ENCODE measurements around the gene TMEM217. TPM values are rescaled to one million over a fixed set of nuclear protein-coding genes. Genes with fewer than 3 reads are reported as not detected.
A peak's percentile ranks its signal among the peaks of the same experiment; 100 is the strongest.

The TMEM217 gene
- total RNA-seq, 2 donors from 2014 or later, result 0.50 to 7.3 TPM

- peak overlapping the region; percentile 48 to 51 for H3K4me3 ChIP-seq
- H3K4me1 ChIP-seq (replicated peaks), result no peaks in the 10 kb centered on the region
- intact Hi-C loops (cut with DNase I), result no loop called here
- no peak for DNase-seq (ENCODE audit: low spot score)
- H3K36me3 ChIP-seq, result no peaks in the 10 kb centered on the region
- H3K27ac ChIP-seq, result peak overlapping the region in 1 of 2 donors; percentile 41
- 57% methylated on average over 6 of the region's 6 CpGs for WGBS
- no peaks in the 10 kb centered on the region for H3K27me3 ChIP-seq (replicated peaks; ENCODE audit: insufficient read depth)
- TF ChIP-seq POLR2AphosphoS5 (IDR thresholded peaks at IDR 0.05) (no peak), CTCF (IDR thresholded peaks at IDR 0.05) (no peak)
- no peaks in the 10 kb centered on the region for H3K9me3 ChIP-seq
These were observed 36.3 kb downstream of the TMEM217 start for GRCh38 chr6:37221585-37222124.

GRCh38 chr6:37218511-37218910 lies 39.4 kb downstream of the TMEM217 start:
- TF ChIP-seq POLR2A (IDR thresholded peaks at IDR 0.05), result no peak
- no peak for TF ChIP-seq POLR2AphosphoS5 (IDR thresholded peaks at IDR 0.05)
- no peak for TF ChIP-seq CTCF (IDR thresholded peaks at IDR 0.05)
- no peaks in the 10 kb centered on the region for H3K27me3 ChIP-seq (replicated peaks; ENCODE audit: insufficient read depth)
- H3K4me1 ChIP-seq (replicated peaks), result no peaks in the 10 kb centered on the region
- intact Hi-C loops (cut with DNase I), result no loop called here
- 73% methylated on average over 8 of the region's 8 CpGs for WGBS
- H3K9me3 ChIP-seq, result no peaks in the 10 kb centered on the region
- no peak overlapping the region for H3K4me3 ChIP-seq
- no peaks in the 10 kb centered on the region for H3K36me3 ChIP-seq
- no peak for DNase-seq (ENCODE audit: low spot score)
- no peak overlapping the region for H3K27ac ChIP-seq

- Histone ChIP-seq H3K9me3 (no peaks in the 10 kb centered on the region), H3K4me1 (replicated peaks) (no peaks in the 10 kb centered on the region), H3K27ac (no peak overlapping the region), H3K4me3 (no peak overlapping the region), H3K27me3 (replicated peaks; ENCODE audit: insufficient read depth) (no peaks in the 10 kb centered on the region), H3K36me3 (no peaks in the 10 kb centered on the region)
- no peak for TF ChIP-seq POLR2A (IDR thresholded peaks at IDR 0.05)
- no peak for TF ChIP-seq CTCF (IDR thresholded peaks at IDR 0.05)
- no peak for TF ChIP-seq POLR2AphosphoS5 (IDR thresholded peaks at IDR 0.05)
- no peak for DNase-seq (ENCODE audit: low spot score)
- intact Hi-C loops (cut with DNase I), result no loop called here
- 95% methylated on average over 6 of the region's 6 CpGs for WGBS
These were observed 39.9 kb downstream of the TMEM217 start for GRCh38 chr6:37218061-37218460.

DNA sequence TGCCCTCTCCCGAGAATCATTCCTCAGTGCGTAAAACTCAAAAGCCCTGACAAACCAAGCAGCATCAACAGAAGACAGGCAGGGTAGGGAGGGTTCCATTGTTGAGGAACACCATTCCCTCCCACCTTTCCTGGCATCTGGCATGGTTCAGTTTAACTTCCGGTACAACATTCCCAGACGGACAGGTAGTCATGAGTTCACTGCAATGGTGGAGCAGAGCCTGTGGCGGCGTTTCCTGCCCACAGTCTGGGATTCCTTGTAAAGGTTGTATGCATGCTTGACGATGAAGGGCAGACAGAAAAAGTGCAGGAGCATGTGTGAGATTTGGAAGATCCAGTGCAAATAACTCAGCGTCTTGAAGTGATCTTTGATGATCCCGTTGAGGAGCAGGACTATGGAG lies 45.7 kb downstream of the TMEM217 start:
- DNase-seq (ENCODE audit: low spot score), result no peak

More for the DNA sequence above, 45.7 kb downstream of the TMEM217 start:
- Histone ChIP-seq H3K27me3 (replicated peaks; ENCODE audit: insufficient read depth) (no peaks in the 10 kb centered on the region), H3K27ac (no peak overlapping the region), H3K4me1 (replicated peaks) (no peaks in the 10 kb centered on the region), H3K36me3 (no peaks in the 10 kb centered on the region), H3K4me3 (no peak overlapping the region), H3K9me3 (no peaks in the 10 kb centered on the region)
- TF ChIP-seq POLR2AphosphoS5 (IDR thresholded peaks at IDR 0.05), result no peak
- TF ChIP-seq CTCF (IDR thresholded peaks at IDR 0.05), result no peak
- TF ChIP-seq POLR2A (IDR thresholded peaks at IDR 0.05), result no peak
- intact Hi-C loops (cut with DNase I), result loop anchor here (5.0 kb wide), 2 partner anchors 185 to 325 kb away; partner anchors contain the start of gene C6orf89
- 85% methylated on average over 9 of the region's 9 CpGs for WGBS
